Erythroblast (primary cell): ENCODE data around the gene PTPRD.

Experiments used
- GATA1 ChIP-seq: IDR thresholded peaks from 2 replicates; pipeline ENCODE4 v1.6.1; 2011; ENCODE audit warnings: low read depth, mild to moderate bottlenecking, control low read depth, low read length, moderate library complexity
- POLR2A ChIP-seq: IDR thresholded peaks from 2 replicates; pipeline ENCODE4 v1.6.1; 2011; ENCODE audit warnings: mild to moderate bottlenecking, low read length

DNA sequence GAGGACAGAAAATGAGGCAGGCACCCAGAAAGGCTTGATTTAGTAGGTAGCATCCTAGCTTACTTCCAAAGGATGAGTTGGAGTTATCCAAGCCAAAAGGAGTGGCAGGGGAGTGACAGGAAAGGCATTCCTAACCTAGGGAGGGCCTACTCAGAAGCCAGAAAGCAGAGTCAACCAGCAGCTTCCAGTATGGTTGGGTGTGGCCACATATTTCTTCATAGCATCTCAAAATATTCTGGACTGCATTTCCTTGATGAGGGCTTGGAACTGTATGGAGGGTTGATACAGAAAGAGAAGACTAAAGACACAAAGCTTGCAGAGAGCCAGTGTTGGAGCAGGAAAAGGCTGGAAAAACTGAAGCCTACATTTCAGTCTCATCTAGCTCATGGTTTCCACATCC, 2156.5 kb downstream of the PTPRD start:
- TF ChIP-seq POLR2A (no peak), GATA1 (no peak)
